Inflammatory macrophage treated with lipopolysaccharide for 4 hours (primary cell): Measurements from ENCODE around the gene JPH3.
A peak's percentile ranks its signal among the peaks of the same experiment; 100 is the strongest.
"Not testable (repeated sequence)": the region's sequence is repeated elsewhere in the genome, so short reads cannot be mapped to it uniquely, and the experiment has no call there.

ENCODE experiments used
- DNase-seq: peaks from one replicate; pipeline ENCODE4 v3.0.0-alpha.2; 2020

JPH3 gene

GRCh38 chr16:87722590-87723225 is 120.4 kb downstream of the JPH3 start:
- no peak for DNase-seq

DNA sequence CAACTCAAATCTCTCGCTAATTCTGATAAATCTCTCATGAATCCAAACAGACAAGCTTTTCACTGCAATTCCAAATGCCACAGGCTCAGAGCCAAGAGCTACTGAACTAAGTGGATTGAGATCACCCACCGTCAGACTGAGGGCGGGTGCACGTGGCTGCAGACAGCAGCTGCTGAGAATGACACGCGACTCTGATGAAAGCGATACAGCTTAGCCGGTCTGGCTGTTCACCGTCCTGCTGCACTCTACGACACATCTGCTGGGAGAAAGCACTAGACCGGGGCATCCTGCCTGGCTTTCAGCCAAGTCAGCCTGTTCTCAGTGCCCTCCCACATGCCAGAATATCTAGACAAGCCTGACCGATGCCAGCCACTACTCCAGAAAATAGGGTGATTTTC is 120.9 kb downstream of the JPH3 start:
- peak; percentile 53 for DNase-seq

- DNase-seq = no peak
These were observed 122.4 kb downstream of the JPH3 start for GRCh38 chr16:87724490-87725291.

GRCh38 chr16:87725596-87726235 is 123.4 kb downstream of the JPH3 start:
- DNase-seq = no peak

DNA sequence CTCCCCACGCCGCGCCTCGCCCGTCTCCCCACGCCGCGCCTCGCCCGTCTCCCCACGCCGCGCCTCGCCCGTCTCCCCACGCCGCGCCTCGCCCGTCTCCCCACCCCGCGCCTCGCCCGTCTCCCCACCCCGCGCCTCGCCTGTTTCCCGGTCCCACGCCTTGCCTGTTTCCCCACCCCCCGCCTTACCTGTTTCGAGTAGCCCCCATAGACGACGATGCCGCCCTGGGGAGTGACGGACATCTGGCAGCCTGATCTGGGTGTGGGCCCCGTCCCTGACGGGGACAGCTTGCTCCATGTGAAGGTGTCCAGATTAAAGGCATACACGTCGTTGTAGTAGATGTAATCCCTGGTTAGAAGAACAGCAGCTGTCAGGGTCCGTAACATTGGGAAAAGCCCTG is 124.3 kb downstream of the JPH3 start:
- not testable (repeated sequence) for DNase-seq

GRCh38 chr16:87727346-87727745 is 125.0 kb downstream of the JPH3 start:
- DNase-seq = no peak

DNA sequence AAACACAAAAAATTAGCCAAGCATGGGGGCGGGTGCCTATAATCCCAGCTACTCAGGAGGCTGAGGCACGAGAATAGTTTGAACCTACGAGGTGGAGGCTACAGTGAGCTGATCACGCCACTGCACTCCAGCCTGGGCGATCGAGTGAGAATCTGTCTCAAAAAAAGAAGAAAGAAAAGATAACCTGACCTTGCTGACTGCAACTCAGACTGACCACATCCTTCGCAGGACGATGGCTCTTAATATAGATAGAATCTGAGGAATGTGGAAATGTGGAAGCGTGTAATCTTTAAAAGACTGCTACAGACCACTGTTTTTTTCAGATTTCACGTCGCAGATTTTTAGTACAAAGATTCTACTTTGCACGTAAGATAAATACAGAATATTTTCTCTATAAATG is 125.7 kb downstream of the JPH3 start:
- DNase-seq = no peak

DNA sequence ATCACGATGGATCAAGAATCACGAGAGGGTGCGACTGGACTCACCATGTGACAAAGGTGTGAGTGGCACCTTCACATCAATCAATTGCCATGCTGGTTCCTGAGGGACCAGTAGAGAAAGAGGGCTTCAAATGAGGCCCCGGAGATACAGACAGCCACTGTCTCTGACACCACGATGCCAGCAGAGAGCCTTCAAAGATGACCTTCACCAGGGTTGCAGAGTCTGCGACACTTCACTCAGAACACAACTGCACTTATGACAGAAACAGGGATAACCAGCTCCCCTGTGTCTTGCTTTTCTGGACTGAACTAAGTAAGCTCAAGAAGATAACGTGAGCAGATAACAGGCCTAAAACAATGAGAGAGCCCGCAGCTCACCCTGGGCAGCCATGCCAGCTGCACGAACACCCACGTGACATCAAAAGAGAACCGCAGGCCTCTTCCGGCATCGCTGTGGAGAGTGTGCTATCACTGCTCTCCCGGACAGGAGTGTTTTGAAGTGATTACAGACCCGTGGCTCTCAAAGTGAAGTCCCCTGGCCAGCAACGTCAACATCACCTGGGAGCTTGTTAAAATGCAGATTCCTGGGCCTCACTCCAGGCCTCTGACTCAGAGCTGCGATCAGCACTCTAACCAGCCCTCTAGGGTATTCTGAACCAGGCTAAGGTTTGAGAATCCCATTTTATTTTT is 127.1 kb downstream of the JPH3 start:
- no peak for DNase-seq

- no peak for DNase-seq
These were observed 129.3 kb downstream of the JPH3 start for GRCh38 chr16:87731607-87732006.

- DNase-seq = no peak
These were observed 130.9 kb downstream of the JPH3 start for GRCh38 chr16:87733190-87733589.

DNA sequence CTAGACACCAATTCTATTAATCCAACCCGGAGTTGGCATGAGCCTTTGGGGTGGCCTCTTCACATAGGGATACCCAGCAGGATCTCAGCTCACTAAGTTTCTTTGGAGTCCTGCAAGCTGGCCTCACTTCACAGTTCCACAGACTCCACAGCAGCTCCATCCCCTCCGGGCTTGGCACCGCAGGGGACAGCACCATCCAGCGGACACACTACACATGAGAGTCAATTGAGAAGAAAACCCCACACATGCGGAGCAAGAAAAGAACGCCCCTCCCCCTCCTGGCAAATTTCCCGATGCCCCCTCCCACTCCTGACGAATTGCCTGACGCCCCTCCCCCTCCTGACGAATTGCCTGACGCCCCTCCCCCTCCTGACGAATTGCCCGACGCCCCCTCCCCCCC is 132.3 kb downstream of the JPH3 start:
- DNase-seq = no peak

DNA sequence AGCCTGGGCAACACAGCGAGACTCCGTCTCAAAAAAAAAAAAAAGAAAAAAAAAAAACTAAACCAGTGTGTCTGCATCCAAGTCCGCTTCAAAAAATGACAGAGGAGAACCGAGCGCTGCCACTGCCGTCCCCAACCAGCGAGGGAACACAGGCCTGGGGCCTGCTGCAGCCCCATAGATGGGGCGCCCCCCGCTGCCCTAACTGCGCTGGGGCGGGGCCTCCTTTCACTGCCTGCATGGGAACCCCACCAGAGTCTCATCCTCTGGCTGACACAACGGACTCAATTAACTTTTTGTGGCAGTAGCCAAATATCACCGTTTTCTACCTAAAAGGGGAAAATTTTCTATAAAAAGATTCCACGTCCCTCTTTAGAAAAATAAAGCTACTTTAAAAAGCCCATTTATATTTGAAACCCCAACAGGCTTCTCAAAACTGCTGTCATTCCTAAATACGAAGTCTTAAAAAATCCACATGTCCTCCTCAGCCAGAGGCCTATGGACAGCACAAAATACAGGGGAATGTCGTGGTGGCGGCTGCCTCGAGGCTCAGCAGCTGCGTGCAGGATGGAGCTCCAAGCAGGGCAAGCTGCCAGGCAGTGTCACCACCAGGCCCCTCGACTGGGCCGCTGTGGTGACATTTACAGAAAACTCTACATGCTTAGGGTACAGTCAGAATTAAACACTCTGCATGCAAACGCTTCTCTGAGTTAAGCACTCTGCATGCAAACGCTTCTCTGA is 133.1 kb downstream of the JPH3 start:
- DNase-seq = no peak

DNA sequence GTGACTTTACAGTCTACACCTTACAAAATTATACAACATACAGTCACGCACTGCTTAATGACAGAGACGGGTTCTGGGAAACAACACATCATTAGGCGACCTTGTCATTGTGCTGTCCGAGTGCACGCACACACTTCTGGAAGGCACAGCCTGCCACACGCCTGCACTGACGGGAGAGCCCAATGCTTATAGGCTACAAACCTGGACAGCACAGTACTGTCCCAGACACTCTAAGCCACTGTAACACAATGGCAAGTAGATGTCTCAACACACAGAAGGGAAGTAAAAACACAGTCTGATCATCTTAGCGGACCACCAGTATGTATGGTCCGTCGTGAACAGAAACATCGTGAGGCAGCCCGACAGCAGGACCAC is 133.7 kb downstream of the JPH3 start:
- no peak for DNase-seq

DNA sequence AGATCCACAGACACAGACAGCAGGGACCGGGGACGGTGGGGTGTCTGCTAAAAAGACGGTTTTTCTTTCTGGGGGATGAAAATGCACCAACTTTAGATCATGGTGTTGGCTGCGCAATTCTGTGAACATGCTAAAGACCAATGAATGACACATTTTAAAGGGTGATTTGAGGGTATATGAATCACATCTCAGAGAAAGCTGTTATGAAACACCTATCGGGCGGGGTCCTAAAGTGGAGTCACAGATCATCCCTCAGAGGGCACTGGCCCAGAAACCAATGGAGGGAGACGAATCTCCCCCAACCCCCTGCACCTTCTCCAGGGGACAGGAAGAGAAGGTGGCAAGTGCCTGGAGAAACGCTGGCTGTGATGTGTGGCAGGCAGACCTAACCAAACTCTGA is 137.5 kb downstream of the JPH3 start:
- no peak for DNase-seq

DNA sequence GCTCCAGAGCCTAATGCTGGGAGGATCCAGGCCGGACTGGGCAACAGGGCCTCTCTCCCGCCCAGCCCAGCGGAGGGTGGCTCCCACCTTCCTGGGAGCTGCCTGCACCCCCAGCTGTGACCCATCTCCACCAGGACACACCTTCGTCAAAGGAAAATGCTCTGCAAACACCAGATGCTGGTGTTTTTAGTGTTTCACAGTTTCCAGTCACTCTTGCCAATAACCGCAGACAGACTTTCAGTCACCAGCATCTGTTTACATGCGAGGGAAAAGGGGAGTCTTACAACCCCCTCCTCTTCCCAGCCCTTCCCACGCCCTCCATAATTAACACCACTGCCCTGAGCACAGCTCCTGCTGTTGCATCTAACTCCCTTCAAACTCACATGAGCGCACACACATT is 138.1 kb downstream of the JPH3 start:
- no peak for DNase-seq

- DNase-seq = no peak
These were observed 138.7 kb downstream of the JPH3 start for GRCh38 chr16:87740909-87741424.

DNA sequence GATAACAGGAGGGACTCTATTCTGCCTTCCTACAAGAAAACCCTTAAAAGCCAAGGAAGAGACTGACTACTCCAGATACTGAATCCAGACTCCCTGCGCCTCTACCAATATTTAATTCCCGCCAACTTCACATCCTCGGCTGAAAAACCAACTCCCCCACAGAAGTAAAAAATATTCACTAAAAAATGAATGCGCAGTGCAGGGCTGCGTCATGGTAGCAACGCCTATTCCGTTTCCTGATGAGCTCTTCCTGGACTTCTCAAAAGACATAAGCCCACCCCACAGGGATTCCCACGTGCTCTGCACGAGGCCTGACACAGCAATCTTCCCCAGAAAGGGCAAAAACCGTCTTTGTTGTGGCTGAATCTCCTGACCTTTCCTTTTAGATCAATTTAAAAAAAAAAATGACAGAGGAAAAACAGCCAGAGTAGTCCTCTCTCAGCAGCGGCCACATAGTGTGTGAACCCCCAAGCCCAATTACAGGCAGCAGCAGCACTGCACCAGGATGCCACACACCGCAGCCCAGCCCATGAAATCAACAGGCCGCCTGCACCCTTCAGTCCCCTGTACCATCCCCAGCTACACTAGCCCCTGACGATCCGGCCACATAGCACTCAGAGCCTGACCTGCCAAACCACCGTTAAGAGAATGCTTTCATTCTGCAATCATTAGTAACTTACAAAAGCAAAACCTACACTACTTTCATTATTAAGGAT is 139.6 kb downstream of the JPH3 start:
- no peak for DNase-seq

GRCh38 chr16:87742781-87743490 is 140.6 kb downstream of the JPH3 start:
- no peak for DNase-seq

DNA sequence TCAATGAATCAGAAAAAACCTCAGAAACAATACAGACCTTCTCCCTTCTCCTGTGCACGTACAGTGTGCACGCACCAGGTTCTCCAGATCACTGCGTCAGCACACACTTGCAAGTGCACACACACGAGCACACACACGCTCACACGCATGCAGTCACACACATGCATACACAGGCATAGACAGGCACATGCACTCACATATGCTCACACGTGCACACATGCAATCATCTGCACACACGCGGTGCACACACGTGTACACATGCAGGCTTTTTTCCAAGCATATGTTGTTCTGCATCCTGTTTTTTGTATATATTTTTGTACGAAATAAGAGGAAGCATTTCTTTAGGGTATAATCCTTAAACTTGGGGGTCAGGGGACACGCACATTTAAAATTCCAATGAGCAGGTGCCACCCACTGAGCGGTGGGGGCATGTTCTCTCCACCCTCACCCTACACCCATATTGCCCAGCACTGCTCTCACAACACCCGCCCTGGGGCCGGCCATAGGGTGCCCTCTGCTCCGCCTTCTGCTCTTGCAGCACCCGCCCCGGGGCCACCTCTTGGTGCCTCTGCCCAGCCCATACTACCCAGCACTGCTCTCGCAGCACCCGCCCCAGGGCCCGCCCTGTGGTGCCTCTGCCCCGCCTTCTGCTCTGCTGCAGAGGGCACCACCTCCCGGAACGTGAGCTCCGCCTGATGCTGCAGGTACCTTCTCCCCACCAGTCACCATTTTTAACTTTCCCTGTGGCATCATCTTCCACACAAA is 142.6 kb downstream of the JPH3 start:
- DNase-seq = no peak

DNA sequence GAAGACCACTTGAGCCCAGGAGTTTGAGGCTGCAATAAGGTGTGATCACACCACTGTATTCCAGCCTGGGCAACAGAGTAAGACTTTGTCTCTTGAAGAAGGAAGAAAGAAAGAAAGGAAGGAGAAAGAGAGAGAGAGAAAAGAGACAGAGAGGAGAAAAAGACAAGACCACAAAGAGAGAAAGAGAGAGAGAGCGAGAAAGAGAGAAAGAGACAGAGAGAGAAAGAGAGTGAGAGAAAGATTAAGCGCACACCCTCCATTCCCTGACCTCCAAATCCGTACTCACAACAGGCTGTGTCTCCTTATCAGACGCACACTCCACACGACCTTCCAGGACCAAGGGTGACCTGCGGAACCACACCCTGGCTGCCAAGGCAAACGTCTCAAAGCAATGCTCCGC is 143.9 kb downstream of the JPH3 start:
- no peak for DNase-seq
